ENCODE measurements around the gene PTPN2. TPM values are rescaled to one million over a fixed set of nuclear protein-coding genes. Genes with fewer than 3 reads are reported as not detected.

Gene PTPN2
- total and polyA plus RNA-seq, 2 experiments from 2014 or later = 49.9 to 65.5 TPM

DNA sequence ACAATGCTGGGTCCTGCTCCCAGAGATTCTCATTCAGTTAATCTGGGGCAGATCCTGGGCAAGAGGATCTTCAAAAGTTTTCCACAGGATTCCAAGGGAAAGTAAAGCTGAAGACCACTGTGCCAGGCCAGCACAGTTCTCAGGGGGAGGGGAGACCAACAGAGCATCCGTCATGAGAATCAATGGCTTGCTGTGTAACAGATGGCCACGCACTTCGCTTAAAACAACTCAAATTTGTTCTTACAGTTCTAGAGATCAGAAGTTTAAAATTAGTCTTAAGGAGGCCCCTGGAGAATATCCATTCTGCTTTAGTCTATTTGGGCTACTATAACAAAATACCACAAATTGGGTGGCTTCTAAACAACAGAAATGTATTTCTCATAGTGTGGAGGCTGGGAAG is 46.3 kb upstream of the PTPN2 start:
- ATAC-seq (no peak), DNase-seq (ENCODE audit: low spot score) (no peak)
- TF ChIP-seq JUNB (IDR thresholded peaks at IDR 0.05; ENCODE audit: unreplicated experiment) (no peak), POLR2AphosphoS5 (IDR thresholded peaks at IDR 0.05; ENCODE audit: low read depth) (no peak), EZH2phosphoT487 (IDR thresholded peaks at IDR 0.05; ENCODE audit: unreplicated experiment) (no peak), NANOG (IDR thresholded peaks at IDR 0.05; ENCODE audit: borderline replicate concordance) (no peak), EZH2 (IDR thresholded peaks at IDR 0.05; ENCODE audit: low read depth, unreplicated experiment) (no peak), ZNF331 (CRISPR knock-in tag; IDR thresholded peaks at IDR 0.05; ENCODE audit: low read depth) (no peak), STAT1 (IDR thresholded peaks at IDR 0.05; ENCODE audit: unreplicated experiment) (no peak)
- Histone ChIP-seq H3K4me2 (no peak overlapping the region), H3K36me3 (ENCODE audit: insufficient read depth) (no peaks in the 10 kb centered on the region), H3K4me1 (ENCODE audit: insufficient read depth) (no peaks in the 10 kb centered on the region), H3K4me3 (no peak overlapping the region), H3K79me2 (replicated peaks; ENCODE audit: insufficient read depth) (no peaks in the 10 kb centered on the region), H3K9me2 (ENCODE audit: insufficient read depth) (no peaks in the 10 kb centered on the region; the same call in 1 of the 2 replicates), H3K27me3 (ENCODE audit: insufficient read depth) (no peaks in the 10 kb centered on the region), H3K27ac (ENCODE audit: low read depth) (no peak overlapping the region), H3F3A (replicated peaks; ENCODE audit: low read depth) (no peaks in the 10 kb centered on the region), H4K20me1 (replicated peaks; ENCODE audit: insufficient read depth) (no peaks in the 10 kb centered on the region), H2AFZ (no peak overlapping the region)
- Mint-ChIP-seq H3K27ac (no peak overlapping the region), H3K9me3 (no peaks in the 10 kb centered on the region), H3K36me3 (ENCODE audit: low read depth) (no peaks in the 10 kb centered on the region), H3K27me3 (ENCODE audit: insufficient read depth, low read depth, poor library complexity) (no peaks in the 10 kb centered on the region), H3K4me1 (peaks cover 3% of the 10 kb centered on the region; the same call in 2 of the 3 replicates), H3K4me3 (no peak overlapping the region)

- no peaks in the 10 kb centered on the region for H3K79me2 ChIP-seq (replicated peaks; ENCODE audit: insufficient read depth)
Observed at GRCh38 chr18:12929477-12930083, 45.5 kb upstream of the PTPN2 start.

More at GRCh38 chr18:12929477-12930083, 45.5 kb upstream of the PTPN2 start:
- no peaks in the 10 kb centered on the region; the same call in 1 of the 2 replicates for H3K9me2 ChIP-seq (ENCODE audit: insufficient read depth)
- peaks cover 3% of the 10 kb centered on the region; the same call in 2 of the 3 replicates for H3K4me1 Mint-ChIP-seq
- H3K36me3 Mint-ChIP-seq (ENCODE audit: low read depth) = no peaks in the 10 kb centered on the region
- H3K27me3 Mint-ChIP-seq (ENCODE audit: insufficient read depth, low read depth, poor library complexity) = no peaks in the 10 kb centered on the region
- H3K27ac Mint-ChIP-seq = no peak overlapping the region
- H4K20me1 ChIP-seq (replicated peaks; ENCODE audit: insufficient read depth) = no peaks in the 10 kb centered on the region
- no peak for DNase-seq (ENCODE audit: low spot score)
- no peaks in the 10 kb centered on the region for H3K9me3 Mint-ChIP-seq
- no peaks in the 10 kb centered on the region for H3K36me3 ChIP-seq (ENCODE audit: insufficient read depth)
- no peak overlapping the region for H2AFZ ChIP-seq
- no peak for TF ChIP-seq ETS1 (IDR thresholded peaks at IDR 0.05)
- TF ChIP-seq, protein P1, sequence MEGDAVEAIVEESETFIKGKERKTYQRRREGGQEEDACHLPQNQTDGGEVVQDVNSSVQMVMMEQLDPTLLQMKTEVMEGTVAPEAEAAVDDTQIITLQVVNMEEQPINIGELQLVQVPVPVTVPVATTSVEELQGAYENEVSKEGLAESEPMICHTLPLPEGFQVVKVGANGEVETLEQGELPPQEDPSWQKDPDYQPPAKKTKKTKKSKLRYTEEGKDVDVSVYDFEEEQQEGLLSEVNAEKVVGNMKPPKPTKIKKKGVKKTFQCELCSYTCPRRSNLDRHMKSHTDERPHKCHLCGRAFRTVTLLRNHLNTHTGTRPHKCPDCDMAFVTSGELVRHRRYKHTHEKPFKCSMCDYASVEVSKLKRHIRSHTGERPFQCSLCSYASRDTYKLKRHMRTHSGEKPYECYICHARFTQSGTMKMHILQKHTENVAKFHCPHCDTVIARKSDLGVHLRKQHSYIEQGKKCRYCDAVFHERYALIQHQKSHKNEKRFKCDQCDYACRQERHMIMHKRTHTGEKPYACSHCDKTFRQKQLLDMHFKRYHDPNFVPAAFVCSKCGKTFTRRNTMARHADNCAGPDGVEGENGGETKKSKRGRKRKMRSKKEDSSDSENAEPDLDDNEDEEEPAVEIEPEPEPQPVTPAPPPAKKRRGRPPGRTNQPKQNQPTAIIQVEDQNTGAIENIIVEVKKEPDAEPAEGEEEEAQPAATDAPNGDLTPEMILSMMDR (conservative IDR thresholded peaks at IDR 0.05; ENCODE audit: low read depth in 2 of 2) = no peak
- no peak for TF ChIP-seq EZH2phosphoT487 (IDR thresholded peaks at IDR 0.05; ENCODE audit: unreplicated experiment)
- TF ChIP-seq POLR2AphosphoS5 (IDR thresholded peaks at IDR 0.05; ENCODE audit: low read depth) = no peak
- TF ChIP-seq ZNF331 (CRISPR knock-in tag; IDR thresholded peaks at IDR 0.05; ENCODE audit: low read depth) = no peak
- no peak for TF ChIP-seq EZH2 (IDR thresholded peaks at IDR 0.05; ENCODE audit: low read depth, unreplicated experiment)
- no peak overlapping the region for H3K4me3 ChIP-seq
- H3K27ac ChIP-seq (ENCODE audit: low read depth) = no peak overlapping the region
- no peaks in the 10 kb centered on the region for H3K27me3 ChIP-seq (ENCODE audit: insufficient read depth)
- no peak overlapping the region for H3K4me3 Mint-ChIP-seq
- no peaks in the 10 kb centered on the region for H3F3A ChIP-seq (replicated peaks; ENCODE audit: low read depth)
- H3K4me1 ChIP-seq (ENCODE audit: insufficient read depth) = no peaks in the 10 kb centered on the region
- H3K4me2 ChIP-seq = no peak overlapping the region
- ATAC-seq = no peak

Measured in GM23338 (cell line).